A549 (cell line): ENCODE data around the gene CD151. TPM values are rescaled to one million over a fixed set of nuclear protein-coding genes. Genes with fewer than 3 reads are reported as not detected.

Experiments used
- ATAC-seq, 2 experiments: fragments of 200-7000 bp in 1 of 2; fragments of >200 bp in 1 of 2; cut with Nextera tagmentation in 1 of 2; cut with Tn5 transposase in 1 of 2; 3 replicates each; pipeline versions ENCODE4 v1.8.0 to v1.9.1; 2018 to 2020; ENCODE audit warnings: mild to moderate bottlenecking in 1 of 2, moderate library complexity in 1 of 2
- CTCF ChIA-PET: fragments of 300-600 bp; sonication (Branson Sonifier 250); formaldehyde crosslinking; extraction: SDS; loops from one replicate; lab custom pipeline; 2021; ENCODE audit warnings: antibody characterized with exemption, inconsistent platforms; lab: Yijun Ruan, JAX
- POLR2A ChIA-PET: fragments of 350-600 bp; formaldehyde crosslinking; extraction: SDS; loops from one replicate; lab custom pipeline; 2021; ENCODE audit warnings: antibody characterized with exemption, inconsistent platforms; lab: Yijun Ruan, JAX
- DNase-seq, 2 experiments: peaks; one replicate each; pipeline versions ENCODE4 v3.0.0 to v3.0.0-alpha.2; 2011 to 2016; ENCODE audit warnings: low read depth in 1 of 2, low spot score in 1 of 2
- FAIRE-seq: peaks from 2 replicates; lab custom pipeline; 2011; peaks lifted over from hg19 to GRCh38; lab: Jason Lieb, UNC
- H3K27ac ChIP-seq, 2 experiments: fragments of >200 bp; sonication (Bioruptor Twin); formaldehyde crosslinking; 3 replicates each; pipeline ENCODE4 v1.5.1; 2016 to 2017
- H3K4me1 ChIP-seq: fragments of >200 bp; sonication (Bioruptor Twin); formaldehyde crosslinking; 3 replicates; pipeline ENCODE4 v1.6.1; 2016
- H3K4me2 ChIP-seq: fragments of >200 bp; sonication (Bioruptor Twin); formaldehyde crosslinking; 3 replicates; pipeline ENCODE4 v1.6.1; 2016
- H3K4me3 ChIP-seq: fragments of >200 bp; sonication (Bioruptor Twin); formaldehyde crosslinking; 3 replicates; pipeline ENCODE4 v1.5.1; 2016
- H3K9me3 ChIP-seq: fragments of >200 bp; sonication (Bioruptor Twin); formaldehyde crosslinking; 3 replicates; pipeline ENCODE4 v1.6.1; 2016
- CBX8 ChIP-seq: fragments of 200-600 bp; sonication (generic); IDR thresholded peaks from 2 replicates; pipeline ENCODE4 v1.6.1; 2016
- CEBPB ChIP-seq, 2 experiments: fragments of >200 bp in 1 of 2; sonication (Bioruptor Twin) in 1 of 2; formaldehyde crosslinking in 1 of 2; IDR thresholded peaks; 2 replicates each; pipeline ENCODE4 v1.6.1; 2012 to 2016
- CHD2 ChIP-seq: fragments of 150-350 bp; IDR thresholded peaks from 2 replicates; pipeline ENCODE4 v1.6.1; 2014; ENCODE audit warnings: low read length; ENCODE audit not compliant: partially characterized antibody
- CHD4 ChIP-seq: fragments of 200-600 bp; sonication (generic); IDR thresholded peaks from 2 replicates; pipeline ENCODE4 v1.6.1; 2016; ENCODE audit warnings: antibody characterized with exemption, mild to moderate bottlenecking, borderline replicate concordance
- EP300 ChIP-seq, 2 experiments: fragments of >200 bp; sonication (Bioruptor Twin); formaldehyde crosslinking; IDR thresholded peaks; 2 replicates in 1 of 2; 3 replicates in 1 of 2; pipeline ENCODE4 v1.6.1; 2016 to 2017
- ESRRA ChIP-seq: fragments of 150-350 bp; IDR thresholded peaks from 2 replicates; pipeline ENCODE4 v1.6.1; 2014; ENCODE audit warnings: mild to moderate bottlenecking, low read length, borderline replicate concordance
- FOSB ChIP-seq: fragments of 250-450 bp; sonication (Bioruptor Pico); IDR thresholded peaks from 2 replicates; pipeline ENCODE4 v1.5.0; 2020; ENCODE audit warnings: mild to moderate bottlenecking, moderate library complexity
- FOSL2 ChIP-seq, 2 experiments: fragments of 450-650 bp in 1 of 2; fragments of >200 bp in 1 of 2; sonication (Bioruptor Twin) in 1 of 2; formaldehyde crosslinking; IDR thresholded peaks; 2 replicates each; pipeline versions ENCODE4 v1.5.0 to v1.6.1; 2016 to 2020; ENCODE audit warnings: mild to moderate bottlenecking in 1 of 2, moderate library complexity in 1 of 2
- HOXA7 ChIP-seq: fragments of 250-450 bp; sonication (Bioruptor Pico); IDR thresholded peaks from 2 replicates; pipeline ENCODE4 v1.5.0; 2020; ENCODE audit warnings: mild to moderate bottlenecking, moderate library complexity
- HOXB13 ChIP-seq: fragments of 250-450 bp; sonication (Bioruptor Pico); IDR thresholded peaks from 2 replicates; pipeline ENCODE4 v1.5.0; 2020; ENCODE audit warnings: low read depth, mild to moderate bottlenecking, moderate library complexity
- HOXB5 ChIP-seq: fragments of 250-450 bp; sonication (Bioruptor Pico); IDR thresholded peaks from 2 replicates; pipeline ENCODE4 v1.5.0; 2020; ENCODE audit warnings: mild to moderate bottlenecking, moderate library complexity
- JUN ChIP-seq, 2 experiments: fragments of >200 bp; sonication (Bioruptor Twin); formaldehyde crosslinking; IDR thresholded peaks; 2 replicates in 1 of 2; 3 replicates in 1 of 2; pipeline ENCODE4 v1.6.1; 2016 to 2017
- JUNB ChIP-seq: fragments of >200 bp; sonication (Bioruptor Twin); formaldehyde crosslinking; IDR thresholded peaks from 2 replicates; pipeline ENCODE4 v1.6.1; 2016
- KDM1A ChIP-seq: fragments of 200-600 bp; sonication (generic); IDR thresholded peaks from 2 replicates; pipeline ENCODE4 v1.6.1; 2016; ENCODE audit warnings: low read depth, mild to moderate bottlenecking
- NFE2L2 ChIP-seq: fragments of 150-350 bp; conservative IDR thresholded peaks from 2 replicates; pipeline ENCODE4 v1.6.1; 2014; ENCODE audit warnings: low read length
- NPAS2 ChIP-seq: fragments of 250-450 bp; sonication (Bioruptor Pico); IDR thresholded peaks from 2 replicates; pipeline ENCODE4 v1.8.0; 2022; ENCODE audit warnings: mild to moderate bottlenecking, moderate library complexity, borderline replicate concordance
- PHF8 ChIP-seq: fragments of 200-600 bp; sonication (generic); IDR thresholded peaks from 2 replicates; pipeline ENCODE4 v1.6.1; 2016; ENCODE audit warnings: low read depth, mild to moderate bottlenecking, antibody characterized with exemption, moderate library complexity, borderline replicate concordance
- POLR2A ChIP-seq: IDR thresholded peaks from 2 replicates; pipeline ENCODE4 v1.6.1; 2012; ENCODE audit warnings: mild to moderate bottlenecking, low read length
- RAD21 ChIP-seq, 2 experiments: fragments of >200 bp in 1 of 2; sonication (Bioruptor Twin) in 1 of 2; formaldehyde crosslinking in 1 of 2; IDR thresholded peaks in 1 of 2; conservative IDR thresholded peaks in 1 of 2; 2 replicates in 1 of 2; 3 replicates in 1 of 2; pipeline ENCODE4 v1.6.1; 2012 to 2018; ENCODE audit warnings: inconsistent platforms in 1 of 2
- RFX5 ChIP-seq: fragments of 450-650 bp; IDR thresholded peaks from 2 replicates; pipeline ENCODE4 v1.7.1; 2014; ENCODE audit warnings: antibody characterized with exemption, mild to moderate bottlenecking, moderate library complexity
- RNF2 ChIP-seq: fragments of 200-600 bp; sonication (generic); IDR thresholded peaks from 2 replicates; pipeline ENCODE4 v1.6.1; 2016; ENCODE audit warnings: low read depth, mild to moderate bottlenecking, antibody characterized with exemption, moderate library complexity, borderline replicate concordance
- TFCP2L1 ChIP-seq: fragments of 250-450 bp; sonication (Bioruptor Pico); IDR thresholded peaks from 2 replicates; pipeline ENCODE4 v1.5.0; 2021; ENCODE audit warnings: mild to moderate bottlenecking
- ZFP36 ChIP-seq: fragments of 450-650 bp; IDR thresholded peaks from 2 replicates; pipeline ENCODE4 v1.6.1; 2014; ENCODE audit warnings: borderline replicate concordance; ENCODE audit not compliant: partially characterized antibody
- ZNF302 ChIP-seq: fragments of 250-450 bp; sonication (Bioruptor Pico); IDR thresholded peaks from 2 replicates; pipeline ENCODE4 v1.9.0; 2021; ENCODE audit warnings: inconsistent platforms, mild to moderate bottlenecking, moderate library complexity
- WGBS: methylation state at CpG from one replicate; pipeline ENCODE4 v1.1.6; 2017; ENCODE audit errors: missing lambda C conversion rate; 5-methylcytosine and 5-hydroxymethylcytosine counted together
- polyA plus RNA-seq, 4 experiments: library from polyadenylated mRNA; depleted of rRNA in 3 of 4; stranded (reverse); fragments of >200 nt; fragmentation: RNase III in 1 of 4; extraction: RNeasy Plus Mini Kit Qiagen cat#74134 plus additional on column Dnase treatment in 1 of 4; gene quantifications; 2 replicates in 3 of 4; 3 replicates in 1 of 4; pipeline ENCODE4 v1.2.3, GENCODE V29; 2011 to 2017
- TF ChIP-seq, protein P1 (sequence below): IDR thresholded peaks from 2 replicates; pipeline ENCODE4 v1.6.1; 2012
- TF ChIP-seq, protein P2 (sequence below): IDR thresholded peaks from 2 replicates; pipeline ENCODE4 v1.6.1; 2012

CD151 gene
- polyA plus RNA-seq, 2 of the 4 experiments (the other 2 are of a cell fraction) = 409 to 701 TPM

DNA sequence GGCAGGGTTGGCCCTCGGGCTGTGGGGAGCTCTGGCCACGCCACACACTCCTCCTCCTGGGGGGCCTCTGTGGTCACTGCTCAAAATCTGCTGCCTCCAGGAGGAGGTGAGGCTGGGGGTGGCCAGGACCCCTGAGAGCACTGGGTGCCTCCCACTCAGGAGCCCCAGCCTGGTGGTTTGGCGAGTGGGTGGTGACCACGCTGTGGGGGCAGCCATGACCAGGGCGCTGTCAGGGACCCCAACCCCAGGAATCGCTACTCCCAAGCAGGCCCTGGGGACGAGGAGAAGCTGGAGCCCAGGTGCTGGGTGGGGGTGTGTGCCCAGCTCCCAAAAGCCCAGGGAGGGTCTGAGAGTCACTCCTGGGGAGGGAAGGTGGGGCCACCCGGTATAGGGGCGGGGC is 40.0 kb downstream of the CD151 start:
- FAIRE-seq = no peak
- 80% methylated on average over 9 of the region's 9 CpGs for WGBS
- POLR2A ChIA-PET = no interaction called here

DNA sequence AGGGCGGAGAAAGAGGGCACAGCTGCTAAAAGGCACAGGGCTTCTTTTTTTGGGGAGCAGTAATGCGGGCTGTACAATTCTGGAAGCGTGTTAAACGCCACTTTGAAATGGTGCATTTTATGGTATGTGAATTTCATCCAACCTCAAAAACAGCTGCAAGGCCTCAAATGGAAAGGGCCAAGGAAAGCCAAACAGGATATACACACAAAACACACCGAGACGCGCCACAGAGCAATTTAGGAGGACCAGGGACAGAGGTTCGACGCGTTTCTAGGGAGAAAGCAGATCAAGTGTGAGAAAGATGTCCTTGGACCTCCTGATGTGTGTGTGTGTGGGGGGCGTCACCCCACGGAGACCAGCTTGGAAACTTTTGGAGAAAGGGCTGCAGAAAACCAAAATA is 41.0 kb downstream of the CD151 start:
- FAIRE-seq (no peak), DNase-seq (no peak), ATAC-seq (no peak)
- Histone ChIP-seq H3K27ac (no peak overlapping the region), H3K4me3 (no peak overlapping the region), H3K9me3 (no peaks in the 10 kb centered on the region), H3K4me1 (peaks cover 5% of the 10 kb centered on the region; the same call in 1 of the 3 replicates), H3K4me2 (no peak overlapping the region)
- TF ChIP-seq ESRRA = no peak
- TF ChIP-seq ZFP36 = no peak
- TF ChIP-seq, protein P1, sequence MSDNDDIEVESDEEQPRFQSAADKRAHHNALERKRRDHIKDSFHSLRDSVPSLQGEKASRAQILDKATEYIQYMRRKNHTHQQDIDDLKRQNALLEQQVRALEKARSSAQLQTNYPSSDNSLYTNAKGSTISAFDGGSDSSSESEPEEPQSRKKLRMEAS = no peak
- TF ChIP-seq FOSB (CRISPR knock-in tag) = no peak
- no peak for TF ChIP-seq PHF8
- TF ChIP-seq NPAS2 (CRISPR knock-in tag) = no peak
- TF ChIP-seq, protein P2, sequence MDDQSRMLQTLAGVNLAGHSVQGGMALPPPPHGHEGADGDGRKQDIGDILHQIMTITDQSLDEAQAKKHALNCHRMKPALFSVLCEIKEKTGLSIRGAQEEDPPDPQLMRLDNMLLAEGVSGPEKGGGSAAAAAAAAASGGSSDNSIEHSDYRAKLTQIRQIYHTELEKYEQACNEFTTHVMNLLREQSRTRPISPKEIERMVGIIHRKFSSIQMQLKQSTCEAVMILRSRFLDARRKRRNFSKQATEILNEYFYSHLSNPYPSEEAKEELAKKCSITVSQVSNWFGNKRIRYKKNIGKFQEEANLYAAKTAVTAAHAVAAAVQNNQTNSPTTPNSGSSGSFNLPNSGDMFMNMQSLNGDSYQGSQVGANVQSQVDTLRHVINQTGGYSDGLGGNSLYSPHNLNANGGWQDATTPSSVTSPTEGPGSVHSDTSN = no peak
- no peak for TF ChIP-seq KDM1A
- TF ChIP-seq POLR2A = no peak
- TF ChIP-seq ZNF302 (CRISPR knock-in tag) = no peak
- TF ChIP-seq RNF2 = no peak
- no peak for TF ChIP-seq CBX8
- no peak for TF ChIP-seq NFE2L2
- TF ChIP-seq JUNB = no peak
- TF ChIP-seq JUN (IDR thresholded peaks at IDR 0.05) = no peak
- no peak for TF ChIP-seq HOXB5 (CRISPR knock-in tag)
- no peak for TF ChIP-seq CHD2
- no peak for TF ChIP-seq TFCP2L1 (CRISPR knock-in tag)
- no peak for TF ChIP-seq HOXB13 (CRISPR knock-in tag)
- ChIA-PET CTCF (interaction anchor here (1.0 to 2.2 kb wide), 3 partner anchors 8 to 26 kb away, joined by 3 to 5 read pairs (median 4); no protein-coding TSS in a partner anchor), POLR2A (no interaction called here)
- WGBS = 84% methylated on average over 11 of the region's 12 CpGs

More for the DNA sequence above, 40.0 kb downstream of the CD151 start:
- ATAC-seq (no peak), DNase-seq (no peak)
- Histone ChIP-seq H3K9me3 (no peaks in the 10 kb centered on the region), H3K4me1 (peaks cover 5% of the 10 kb centered on the region; the same call in 1 of the 3 replicates), H3K4me2 (no peak overlapping the region), H3K27ac (no peak overlapping the region), H3K4me3 (no peak overlapping the region)
- TF ChIP-seq FOSL2 (IDR thresholded peaks at IDR 0.05) (no peak), FOSL2 (CRISPR knock-in tag; IDR thresholded peaks at IDR 0.05) (no peak), RAD21 (conservative IDR thresholded peaks at IDR 0.05 in 1 of 2, IDR thresholded peaks at IDR 0.05 in 1 of 2) (no peak), NFE2L2 (no peak), CEBPB (IDR thresholded peaks at IDR 0.05) (no peak), RFX5 (no peak), CBX8 (no peak), HOXB5 (CRISPR knock-in tag) (no peak), KDM1A (no peak), EP300 (IDR thresholded peaks at IDR 0.05) (no peak), ZFP36 (no peak), FOSB (CRISPR knock-in tag) (no peak), HOXA7 (CRISPR knock-in tag) (no peak), CHD4 (no peak)
- CTCF ChIA-PET = interaction anchor here (1.2 to 2.2 kb wide), 3 partner anchors 25 to 178 kb away, joined by 3 to 8 read pairs (median 5); no protein-coding TSS in a partner anchor
